ENCODE data around the gene SEMA4C. TPM values are rescaled to one million over a fixed set of nuclear protein-coding genes. Genes with fewer than 3 reads are reported as not detected.

SEMA4C gene
- total RNA-seq, 1 experiment from 2014 or later = 23.4 TPM

GRCh38 chr2:96860065-96861029 lies 9.5 kb downstream of the SEMA4C start:
- H3K36me3 ChIP-seq = peaks cover 59% of the 10 kb centered on the region
- no peaks in the 10 kb centered on the region for H3K27me3 ChIP-seq (replicated peaks)
- peaks cover 28% of the 10 kb centered on the region for H3K4me1 ChIP-seq (replicated peaks)
- no peaks in the 10 kb centered on the region; the same call in 1 of the 2 replicates for H3K9me3 ChIP-seq (replicated peaks)
- no peak for DNase-seq (ENCODE audit: low read depth in 1 of 2, low spot score in 2 of 2)
- H3K27ac ChIP-seq = no peak overlapping the region
- no peak overlapping the region for H3K4me3 ChIP-seq

GRCh38 chr2:96859681-96860064 lies 10.2 kb downstream of the SEMA4C start:
- H3K4me3 ChIP-seq = no peak overlapping the region
- H3K4me1 ChIP-seq (replicated peaks) = peaks cover 28% of the 10 kb centered on the region
- no peaks in the 10 kb centered on the region; the same call in 1 of the 2 replicates for H3K9me3 ChIP-seq (replicated peaks)
- H3K36me3 ChIP-seq = peaks cover 52% of the 10 kb centered on the region
- no peak for DNase-seq (ENCODE audit: low read depth in 1 of 2, low spot score in 2 of 2)
- H3K27ac ChIP-seq = no peak overlapping the region
- no peaks in the 10 kb centered on the region for H3K27me3 ChIP-seq (replicated peaks)

- H3K36me3 ChIP-seq = peaks cover 47% of the 10 kb centered on the region
- H3K27ac ChIP-seq = no peak overlapping the region
- no peak overlapping the region for H3K4me3 ChIP-seq
- H3K9me3 ChIP-seq (replicated peaks) = no peaks in the 10 kb centered on the region; the same call in 1 of the 2 replicates
- H3K27me3 ChIP-seq (replicated peaks) = no peaks in the 10 kb centered on the region
- H3K4me1 ChIP-seq (replicated peaks) = peaks cover 28% of the 10 kb centered on the region
- no peak for DNase-seq (ENCODE audit: low read depth in 1 of 2, low spot score in 2 of 2)
Measured at GRCh38 chr2:96859099-96859649, 10.7 kb downstream of the SEMA4C start.

GRCh38 chr2:96857667-96858372 lies 12.1 kb downstream of the SEMA4C start, which contains the start of gene ANKRD39:
ANKRD39 (minus strand) TSS chr2:96858016; CDS start chr2:96857987, 29 bp downstream.
- peak within 1 kb of the TSS; percentile 75 for H3K4me3 ChIP-seq
- H3K4me1 ChIP-seq (replicated peaks) = peaks cover 19% of the 10 kb centered on the region
- no peaks in the 10 kb centered on the region; the same call in 1 of the 2 replicates for H3K9me3 ChIP-seq (replicated peaks)
- H3K27me3 ChIP-seq (replicated peaks) = no peaks in the 10 kb centered on the region
- peaks cover 39% of the 10 kb centered on the region for H3K36me3 ChIP-seq
- peak; percentile 97 to 98 for DNase-seq (ENCODE audit: low read depth in 1 of 2, low spot score in 2 of 2)
- peak within 1 kb of the TSS; percentile 38; the same call in 1 of the 2 replicates for H3K27ac ChIP-seq

- H3K27ac ChIP-seq = peak overlapping the region; percentile 38; the same call in 1 of the 2 replicates
- DNase-seq (ENCODE audit: low read depth in 1 of 2, low spot score in 2 of 2) = peak in 1 of 2 experiments; percentile 32
Measured at GRCh38 chr2:96856776-96857666, 12.9 kb downstream of the SEMA4C start.

GRCh38 chr2:96853321-96853720 lies 16.6 kb downstream of the SEMA4C start:
- Histone ChIP-seq H3K4me1 (replicated peaks) (peaks cover 13% of the 10 kb centered on the region), H3K27ac (no peak overlapping the region), H3K27me3 (replicated peaks) (no peaks in the 10 kb centered on the region), H3K36me3 (peaks cover 25% of the 10 kb centered on the region), H3K4me3 (no peak overlapping the region), H3K9me3 (replicated peaks) (no peaks in the 10 kb centered on the region)
- DNase-seq (ENCODE audit: low read depth in 1 of 2, low spot score in 2 of 2) = no peak

More at GRCh38 chr2:96856776-96857666, 12.9 kb downstream of the SEMA4C start:
- H3K4me3 ChIP-seq = peak overlapping the region; percentile 75
- peaks cover 36% of the 10 kb centered on the region for H3K36me3 ChIP-seq
- no peaks in the 10 kb centered on the region for H3K27me3 ChIP-seq (replicated peaks)
- peaks cover 19% of the 10 kb centered on the region for H3K4me1 ChIP-seq (replicated peaks)
- no peaks in the 10 kb centered on the region; the same call in 1 of the 2 replicates for H3K9me3 ChIP-seq (replicated peaks)

- Histone ChIP-seq H3K36me3 (peaks cover 30% of the 10 kb centered on the region), H3K4me1 (replicated peaks) (peaks cover 11% of the 10 kb centered on the region), H3K4me3 (no peak overlapping the region), H3K27me3 (replicated peaks) (no peaks in the 10 kb centered on the region), H3K27ac (no peak overlapping the region), H3K9me3 (replicated peaks) (no peaks in the 10 kb centered on the region)
- no peak for DNase-seq (ENCODE audit: low read depth in 1 of 2, low spot score in 2 of 2)
Measured at GRCh38 chr2:96852667-96853066, 17.2 kb downstream of the SEMA4C start.

- Histone ChIP-seq H3K36me3 (peaks cover 28% of the 10 kb centered on the region), H3K9me3 (replicated peaks) (no peaks in the 10 kb centered on the region), H3K4me1 (replicated peaks) (no peaks in the 10 kb centered on the region), H3K27me3 (replicated peaks) (no peaks in the 10 kb centered on the region), H3K27ac (no peak overlapping the region), H3K4me3 (no peak overlapping the region)
- DNase-seq (ENCODE audit: low read depth in 1 of 2, low spot score in 2 of 2) = no peak
Measured at GRCh38 chr2:96848264-96848663, 21.6 kb downstream of the SEMA4C start.

GRCh38 chr2:96847586-96847985 lies 22.3 kb downstream of the SEMA4C start:
- Histone ChIP-seq H3K27me3 (replicated peaks) (no peaks in the 10 kb centered on the region), H3K36me3 (peaks cover 22% of the 10 kb centered on the region), H3K27ac (no peak overlapping the region), H3K4me3 (no peak overlapping the region), H3K9me3 (replicated peaks) (no peaks in the 10 kb centered on the region), H3K4me1 (replicated peaks) (no peaks in the 10 kb centered on the region)
- no peak for DNase-seq (ENCODE audit: low read depth in 1 of 2, low spot score in 2 of 2)

GRCh38 chr2:96846825-96847224 lies 23.1 kb downstream of the SEMA4C start:
- DNase-seq (ENCODE audit: low read depth in 1 of 2, low spot score in 2 of 2) = no peak
- Histone ChIP-seq H3K9me3 (replicated peaks) (no peaks in the 10 kb centered on the region), H3K27ac (no peak overlapping the region), H3K4me3 (no peak overlapping the region), H3K4me1 (replicated peaks) (no peaks in the 10 kb centered on the region), H3K27me3 (replicated peaks) (no peaks in the 10 kb centered on the region), H3K36me3 (peaks cover 20% of the 10 kb centered on the region)

- Histone ChIP-seq H3K27me3 (replicated peaks) (no peaks in the 10 kb centered on the region), H3K4me3 (no peak overlapping the region), H3K4me1 (replicated peaks) (no peaks in the 10 kb centered on the region), H3K36me3 (peaks cover 7% of the 10 kb centered on the region), H3K27ac (no peak overlapping the region), H3K9me3 (replicated peaks) (no peaks in the 10 kb centered on the region)
- no peak for DNase-seq (ENCODE audit: low read depth in 1 of 2, low spot score in 2 of 2)
Measured at GRCh38 chr2:96844405-96844808, 25.5 kb downstream of the SEMA4C start.

- no peaks in the 10 kb centered on the region for H3K4me1 ChIP-seq (replicated peaks)
- no peak for DNase-seq (ENCODE audit: low read depth in 1 of 2, low spot score in 2 of 2)
- no peaks in the 10 kb centered on the region for H3K9me3 ChIP-seq (replicated peaks)
- H3K27ac ChIP-seq = no peak within 1 kb of the TSS
- no peaks in the 10 kb centered on the region for H3K27me3 ChIP-seq (replicated peaks)
- H3K4me3 ChIP-seq = no peak within 1 kb of the TSS
- H3K36me3 ChIP-seq = peaks cover 7% of the 10 kb centered on the region
Measured at GRCh38 chr2:96843538-96844268, 26.2 kb downstream of the SEMA4C start, which contains the start of gene ANKRD23. ANKRD23 (minus strand) TSS chr2:96844021; CDS start chr2:96843992, 29 bp downstream.

Data from SJSA1 (cell line).